Spleen (tissue), 11 donors: ENCODE results near the gene FLT1. TPM values are rescaled to one million over a fixed set of nuclear protein-coding genes. Genes with fewer than 3 reads are reported as not detected.

Experiments used
- DNase-seq: peaks from one replicate; pipeline ENCODE4 v3.0.0-alpha.2; 2020
- H3K27ac ChIP-seq, 8 donors: fragments of 200-600 bp; sonication (generic) in 7 of 8; 1 replicate in 4 of 8; 2 replicates in 4 of 8; pipeline versions ENCODE4 v1.5.0 to v1.8.0; 2016 to 2021; ENCODE audit warnings: inconsistent platforms in 4 of 8, mild to moderate bottlenecking in 4 of 8, moderate library complexity in 1 of 8
- H3K27me3 ChIP-seq, 7 donors: fragments of 200-600 bp; sonication (generic) in 6 of 7; replicated peaks in 1 of 7; 1 replicate in 4 of 7; 2 replicates in 3 of 7; pipeline versions ENCODE4 v1.5.0 to v1.8.0; 2016 to 2021; ENCODE audit warnings: inconsistent platforms in 3 of 7, mild to moderate bottlenecking in 1 of 7
- H3K36me3 ChIP-seq, 6 donors: fragments of 200-600 bp; sonication (generic) in 5 of 6; 1 replicate in 4 of 6; 2 replicates in 2 of 6; pipeline versions ENCODE4 v1.5.0 to v1.8.0; 2016 to 2021; ENCODE audit warnings: inconsistent platforms in 2 of 6
- H3K4me1 ChIP-seq, 6 donors: fragments of 200-600 bp; sonication (generic) in 5 of 6; 1 replicate in 3 of 6; 2 replicates in 3 of 6; pipeline versions ENCODE4 v1.5.0 to v1.8.0; 2016 to 2021; ENCODE audit warnings: inconsistent platforms in 3 of 6
- H3K4me3 ChIP-seq, 8 donors: fragments of 200-600 bp; sonication (generic) in 7 of 8; 1 replicate in 4 of 8; 2 replicates in 4 of 8; pipeline versions ENCODE4 v1.5.0 to v1.8.0; 2016 to 2021; ENCODE audit warnings: inconsistent platforms in 4 of 8, mild to moderate bottlenecking in 4 of 8, moderate library complexity in 2 of 8
- H3K9me3 ChIP-seq, 8 donors: fragments of 200-600 bp; sonication (generic) in 7 of 8; 1 replicate in 4 of 8; 2 replicates in 4 of 8; pipeline versions ENCODE4 v1.5.0 to v1.8.0; 2016 to 2021; ENCODE audit warnings: inconsistent platforms in 4 of 8
- POLR2A ChIP-seq, 3 donors: fragments of 450-650 bp; IDR thresholded peaks; one replicate each; pipeline ENCODE4 v1.5.1; 2017; ENCODE audit warnings: antibody characterized with exemption in 3 of 3, mild to moderate bottlenecking in 1 of 3
- POLR2AphosphoS5 ChIP-seq, 3 donors: sonication (generic); formaldehyde crosslinking; IDR thresholded peaks; one replicate each; pipeline ENCODE4 v1.5.1; 2017; ENCODE audit warnings: antibody characterized with exemption in 3 of 3
- WGBS, 5 donors: extraction: QIAGEN DNeasy Blood & Tissue Kit in 3 of 5; methylation state at CpG; one replicate each; pipeline versions ENCODE4 v1.1.5 to v1.1.7; 2013 to 2018; 5-methylcytosine and 5-hydroxymethylcytosine counted together
- intact Hi-C: fragments of 100-400 bp; cut with DNase I; formaldehyde crosslinking; loops from one replicate; pipeline ENCODE4 v1.15.0; 2023; ENCODE audit warnings: low total_unique reads
- polyA plus RNA-seq, 3 donors: library from polyadenylated mRNA; stranded (reverse); fragments of 200-250 nt; gene quantifications; one replicate each; pipeline ENCODE4 v1.2.1, GENCODE V29; 2013
- total RNA-seq, 7 donors: library from RNA; depleted of rRNA in 3 of 7; stranded (reverse); fragments of >200 nt in 3 of 7; fragmentation: NEBNext Ultra II Directional in 4 of 7; extraction: Animal tissue kit (Norgen Biotek cat#: 25700) in 4 of 7; gene quantifications; one replicate each; pipeline versions ENCODE4 v1.1.0 to v1.2.1, GENCODE V29; 2016 to 2021
- TF ChIP-seq, protein P1 (sequence below), 11 experiments: fragments of 200-600 bp in 7 of 11; fragments of 450-650 bp in 4 of 11; sonication (generic) in 4 of 11; IDR thresholded peaks in 8 of 11; conservative IDR thresholded peaks in 3 of 11; 1 replicate in 7 of 11; 2 replicates in 4 of 11; pipeline versions ENCODE4 v1.4.0 to v1.8.0; 2016 to 2021; ENCODE audit warnings: antibody characterized with exemption in 11 of 11, inconsistent platforms in 4 of 11, mild to moderate bottlenecking in 1 of 11
- donor health status: healthy with polysubstance abuse.
- donor health status: DM: no; HTN: no; CAD: no; lungs with moderate emphysema.
- donor health status: DM: no; HTN: no; CAD: no.
- donor health status: Bipolar disorder and iron deficiency.
- donor health status: healthy.
- donor health status: DM: no; HTN: no; CAD: no.
- donor health status: DM: yes; HTN: yes; CAD: no.

The FLT1 gene
- total and polyA plus RNA-seq, 10 donors: 1.2 to 70.6 (median 55.4) TPM

DNA sequence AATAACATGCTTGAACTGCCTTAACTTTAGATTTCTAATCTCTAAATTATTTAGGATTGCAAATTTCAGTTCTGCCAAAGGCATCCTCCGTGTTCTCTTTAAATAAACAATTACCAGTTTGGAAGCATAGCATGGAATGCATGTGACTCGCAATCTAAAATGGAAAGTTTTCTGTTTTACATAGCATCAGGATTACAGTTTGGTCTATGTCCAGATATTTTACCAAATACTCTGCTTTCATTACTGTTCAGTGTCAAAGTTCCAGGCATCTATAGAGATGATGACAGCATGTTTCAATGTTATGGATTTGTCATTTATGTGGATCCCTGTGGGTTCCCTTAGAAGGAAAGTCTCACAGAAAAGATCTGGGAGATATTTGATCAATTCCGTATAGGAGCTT lies 16.8 kb downstream of the FLT1 start:
- peaks cover 0 to 4% (median 0%) of the 10 kb centered on the region in 6 donors for H3K4me1 ChIP-seq
- TF ChIP-seq POLR2A (IDR thresholded peaks at IDR 0.05) (no peak), POLR2AphosphoS5 (IDR thresholded peaks at IDR 0.05) (no peak)
- TF ChIP-seq, protein P1, sequence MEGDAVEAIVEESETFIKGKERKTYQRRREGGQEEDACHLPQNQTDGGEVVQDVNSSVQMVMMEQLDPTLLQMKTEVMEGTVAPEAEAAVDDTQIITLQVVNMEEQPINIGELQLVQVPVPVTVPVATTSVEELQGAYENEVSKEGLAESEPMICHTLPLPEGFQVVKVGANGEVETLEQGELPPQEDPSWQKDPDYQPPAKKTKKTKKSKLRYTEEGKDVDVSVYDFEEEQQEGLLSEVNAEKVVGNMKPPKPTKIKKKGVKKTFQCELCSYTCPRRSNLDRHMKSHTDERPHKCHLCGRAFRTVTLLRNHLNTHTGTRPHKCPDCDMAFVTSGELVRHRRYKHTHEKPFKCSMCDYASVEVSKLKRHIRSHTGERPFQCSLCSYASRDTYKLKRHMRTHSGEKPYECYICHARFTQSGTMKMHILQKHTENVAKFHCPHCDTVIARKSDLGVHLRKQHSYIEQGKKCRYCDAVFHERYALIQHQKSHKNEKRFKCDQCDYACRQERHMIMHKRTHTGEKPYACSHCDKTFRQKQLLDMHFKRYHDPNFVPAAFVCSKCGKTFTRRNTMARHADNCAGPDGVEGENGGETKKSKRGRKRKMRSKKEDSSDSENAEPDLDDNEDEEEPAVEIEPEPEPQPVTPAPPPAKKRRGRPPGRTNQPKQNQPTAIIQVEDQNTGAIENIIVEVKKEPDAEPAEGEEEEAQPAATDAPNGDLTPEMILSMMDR (IDR thresholded peaks at IDR 0.05 in 8 of 11, conservative IDR thresholded peaks at IDR 0.05 in 3 of 11): no peak
- no peak overlapping the region for H3K27ac ChIP-seq
- no peak overlapping the region for H3K4me3 ChIP-seq
- DNase-seq: no peak
- intact Hi-C loops: no loop called here
- 72 to 89% (median 86%) methylated on average over 3 of the region's 3 CpGs for WGBS, 5 donors
- H3K9me3 ChIP-seq: no peaks in the 10 kb centered on the region
- peaks cover 0 to 13% (median 0%) of the 10 kb centered on the region in 7 donors for H3K27me3 ChIP-seq
- H3K36me3 ChIP-seq: no peaks in the 10 kb centered on the region

DNA sequence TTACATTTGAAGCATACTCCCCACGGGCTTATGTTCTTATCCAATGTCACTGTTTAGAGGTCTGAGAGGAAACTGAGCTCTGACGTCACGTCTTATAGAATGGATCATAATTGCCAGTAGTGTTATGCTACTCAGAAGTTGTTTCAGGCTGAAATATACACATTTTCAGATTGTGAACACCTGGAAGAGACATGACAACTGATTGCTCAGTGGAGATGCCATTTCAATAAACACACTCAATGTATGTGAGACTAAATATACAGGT lies 17.3 kb downstream of the FLT1 start:
- Histone ChIP-seq H3K36me3 (no peaks in the 10 kb centered on the region), H3K4me1 (peaks cover 0 to 4% (median 0%) of the 10 kb centered on the region in 6 donors), H3K27me3 (peaks cover 0 to 8% (median 0%) of the 10 kb centered on the region in 7 donors), H3K9me3 (no peaks in the 10 kb centered on the region), H3K4me3 (no peak overlapping the region), H3K27ac (no peak overlapping the region)
- intact Hi-C loops: no loop called here
- WGBS, 5 donors: 79 to 92% (median 82%) methylated on average over 3 of the region's 3 CpGs
- no peak for DNase-seq
- TF ChIP-seq, protein P1 (IDR thresholded peaks at IDR 0.05 in 8 of 11, conservative IDR thresholded peaks at IDR 0.05 in 3 of 11): no peak
- TF ChIP-seq POLR2A (IDR thresholded peaks at IDR 0.05) (no peak), POLR2AphosphoS5 (IDR thresholded peaks at IDR 0.05) (no peak)

DNA sequence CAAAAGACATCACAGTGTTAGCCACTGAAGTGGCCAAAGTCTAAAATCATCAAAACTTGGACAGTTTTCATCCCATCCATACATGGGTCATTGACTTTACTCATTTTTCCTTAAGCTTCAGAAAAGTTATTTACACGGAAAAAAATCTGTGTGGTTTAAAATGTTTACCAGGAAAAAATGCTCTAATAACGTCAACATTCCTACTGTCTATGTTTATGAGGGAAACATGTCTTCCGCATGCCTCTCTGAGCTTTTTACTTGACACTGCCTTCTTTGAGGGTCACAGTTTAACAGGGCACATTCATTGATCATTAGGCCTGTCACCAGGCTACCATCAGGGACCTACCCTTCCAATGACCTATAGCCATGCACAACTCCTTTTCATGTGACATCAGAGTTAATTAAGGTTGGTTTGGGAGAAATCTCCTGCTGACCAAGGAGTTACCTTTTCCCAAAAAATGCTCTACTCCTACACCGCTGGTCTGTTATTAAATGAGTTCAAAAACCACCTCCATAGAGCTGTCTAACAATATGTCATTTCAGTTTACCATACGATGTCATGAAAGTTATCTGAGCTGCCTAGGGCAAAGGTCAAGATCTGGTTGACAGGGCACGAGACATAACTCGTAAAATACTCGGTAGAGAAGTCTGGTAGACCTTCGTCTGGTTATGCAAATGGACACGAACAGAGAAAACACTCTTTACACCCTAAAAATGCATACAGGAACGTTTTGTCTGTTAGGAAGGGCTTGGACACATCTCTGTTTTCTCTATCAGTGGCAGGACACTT lies 17.8 kb downstream of the FLT1 start:
- H3K4me3 ChIP-seq: no peak overlapping the region
- no peaks in the 10 kb centered on the region for H3K36me3 ChIP-seq
- TF ChIP-seq, protein P1 (IDR thresholded peaks at IDR 0.05 in 8 of 11, conservative IDR thresholded peaks at IDR 0.05 in 3 of 11): no peak
- TF ChIP-seq POLR2A (IDR thresholded peaks at IDR 0.05) (no peak), POLR2AphosphoS5 (IDR thresholded peaks at IDR 0.05) (no peak)
- no peaks in the 10 kb centered on the region for H3K9me3 ChIP-seq
- DNase-seq: no peak
- whole genome bisulfite sequencing, 5 donors: 73 to 81% (median 77%) methylated on average over 11 of the region's 11 CpGs
- peaks cover 0 to 4% (median 0%) of the 10 kb centered on the region in 6 donors for H3K4me1 ChIP-seq
- peaks cover 0 to 3% (median 0%) of the 10 kb centered on the region in 7 donors for H3K27me3 ChIP-seq
- no peak overlapping the region for H3K27ac ChIP-seq
- intact Hi-C loops: no loop called here

DNA sequence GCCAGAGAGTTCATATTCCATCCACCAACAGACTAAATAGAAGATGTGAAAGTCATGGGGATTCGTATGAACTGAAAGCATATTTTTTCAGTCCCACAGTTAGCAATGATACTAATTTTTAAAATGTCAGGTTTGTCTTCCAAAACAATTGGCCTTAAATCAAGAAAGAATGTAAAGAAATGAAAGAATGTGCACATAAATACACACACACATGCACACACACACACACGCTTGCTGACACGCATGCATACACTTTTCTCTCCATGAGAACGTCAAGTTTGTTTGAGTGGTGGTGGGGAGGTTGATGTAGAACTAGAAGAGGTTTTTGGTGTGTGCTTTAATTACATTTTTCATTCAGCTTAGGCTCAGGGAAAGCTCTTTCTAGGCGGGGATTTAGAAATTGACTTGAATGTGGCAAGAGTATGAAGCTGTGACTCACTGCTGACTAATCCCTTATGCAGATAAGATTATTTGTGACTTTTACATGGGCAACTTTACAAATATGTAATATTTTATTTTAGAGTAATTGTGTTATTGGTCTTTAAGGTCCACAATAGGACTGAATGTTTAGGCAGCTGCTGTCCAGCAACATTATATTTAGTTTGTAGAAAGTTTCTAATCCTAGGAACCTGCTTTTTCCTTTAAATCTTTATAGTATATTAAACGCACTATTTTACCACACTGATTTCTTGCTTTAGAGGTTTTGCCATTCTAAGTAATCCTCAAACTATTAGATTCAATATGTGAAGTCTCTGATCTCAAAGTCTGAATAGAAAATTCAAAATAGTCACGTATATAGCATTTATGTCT lies 18.8 kb downstream of the FLT1 start:
- 67 to 81% (median 80%) methylated on average over 7 of the region's 7 CpGs for WGBS, 5 donors
- H3K4me3 ChIP-seq: no peak overlapping the region

More for the DNA sequence above, 18.8 kb downstream of the FLT1 start:
- no peak for DNase-seq
- H3K36me3 ChIP-seq: no peaks in the 10 kb centered on the region
- H3K27ac ChIP-seq: no peak overlapping the region
- TF ChIP-seq POLR2AphosphoS5 (IDR thresholded peaks at IDR 0.05) (no peak), POLR2A (IDR thresholded peaks at IDR 0.05) (no peak)
- TF ChIP-seq, protein P1 (IDR thresholded peaks at IDR 0.05 in 8 of 11, conservative IDR thresholded peaks at IDR 0.05 in 3 of 11): no peak
- no peaks in the 10 kb centered on the region for H3K9me3 ChIP-seq
- no peaks in the 10 kb centered on the region for H3K27me3 ChIP-seq
- intact Hi-C loops: no loop called here
- H3K4me1 ChIP-seq: peaks cover 0 to 9% (median 0%) of the 10 kb centered on the region in 6 donors
